GM18867 (cell line): ENCODE results near the gene NOX1.
A peak's percentile ranks its signal among the peaks of the same experiment; 100 is the strongest.

ENCODE experiments used
- ATAC-seq: cut with Tn5 transposase; IDR thresholded peaks from one replicate; pipeline ENCODE4 v1.9.1; 2021; ENCODE audit warnings: mild to moderate bottlenecking, moderate library complexity; ENCODE audit not compliant: unreplicated experiment

The NOX1 gene

DNA sequence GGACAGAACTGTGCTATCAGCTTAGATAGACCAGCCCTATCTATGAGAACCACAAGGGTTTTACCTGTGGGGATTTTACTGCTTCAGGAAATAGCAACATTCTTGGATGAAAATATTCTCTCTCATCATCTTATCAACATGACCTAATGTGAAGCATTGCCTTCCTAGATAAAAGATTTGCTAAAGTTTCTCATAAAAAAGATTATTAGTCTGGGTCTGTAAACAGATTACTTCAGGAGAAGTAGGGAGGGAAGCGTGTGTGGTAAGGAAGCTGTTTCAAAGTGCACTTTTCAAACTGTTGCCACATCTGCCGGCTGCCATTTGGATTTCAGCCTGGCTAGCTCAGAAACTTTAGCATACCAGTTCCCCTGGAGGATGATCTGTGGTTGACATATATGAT, at the start of gene NOX1:
Gene NOX1, minus strand, starts transcription at position 35 of the 400 bp plus-strand sequence. CDS start 220 bp downstream, outside the sequence.
- no peak for ATAC-seq

DNA sequence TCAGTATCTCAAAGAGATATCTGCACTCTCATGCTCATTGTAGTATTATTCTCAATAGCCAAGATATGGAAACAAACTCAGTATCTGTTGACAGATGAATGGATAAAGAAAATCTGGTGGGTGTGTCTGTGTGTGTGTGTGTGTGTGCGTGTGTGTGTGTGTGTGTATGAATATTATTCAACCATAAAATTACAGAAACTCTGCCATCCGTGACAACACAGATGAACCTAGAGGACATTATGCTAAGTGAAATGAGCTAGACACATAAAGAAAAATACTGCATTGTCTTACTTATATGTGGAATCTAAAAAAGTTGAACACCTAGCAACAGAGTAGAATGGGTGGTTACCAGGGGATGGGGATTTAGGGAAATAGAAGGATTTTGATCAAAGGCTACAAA, 41.4 kb upstream of the NOX1 start:
- ATAC-seq: no peak

DNA sequence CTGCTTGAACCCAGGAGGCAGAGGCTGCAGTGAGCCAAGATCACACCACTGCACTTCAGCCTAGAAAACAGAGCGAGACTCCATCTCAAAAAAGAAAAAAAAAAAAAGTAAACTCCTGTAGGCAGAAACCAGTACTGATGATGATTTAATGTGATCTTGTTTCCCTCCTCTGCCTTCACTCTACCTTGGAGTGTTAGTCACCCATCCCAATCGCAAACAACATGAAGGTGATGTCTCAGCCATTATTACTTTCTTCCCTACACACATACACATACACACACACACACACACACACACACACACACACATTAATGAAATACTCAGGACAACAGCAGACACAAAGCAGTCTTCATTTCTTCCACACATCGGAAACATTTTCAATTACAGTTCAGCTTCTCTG, 39.0 kb upstream of the NOX1 start:
- ATAC-seq: no peak

DNA sequence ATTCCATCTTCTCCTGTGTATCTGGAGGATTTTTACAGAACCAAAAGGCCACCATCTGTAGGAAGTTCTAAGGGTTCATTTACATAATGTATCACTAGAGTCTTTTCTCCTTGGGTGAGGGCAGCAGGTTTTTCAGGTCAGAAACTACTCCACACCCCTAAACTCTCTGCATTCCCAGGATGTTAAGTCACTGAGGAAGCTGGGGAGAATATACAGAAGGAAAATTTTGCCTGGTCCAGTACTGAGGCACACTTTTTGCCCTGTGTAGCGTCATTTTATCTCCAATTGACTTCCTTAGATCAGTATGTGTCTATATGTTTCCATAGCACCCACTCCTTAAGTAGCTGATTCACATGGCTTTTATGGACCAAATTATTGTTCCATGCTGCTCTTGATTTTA, 37.6 kb upstream of the NOX1 start:
- no peak for ATAC-seq

DNA sequence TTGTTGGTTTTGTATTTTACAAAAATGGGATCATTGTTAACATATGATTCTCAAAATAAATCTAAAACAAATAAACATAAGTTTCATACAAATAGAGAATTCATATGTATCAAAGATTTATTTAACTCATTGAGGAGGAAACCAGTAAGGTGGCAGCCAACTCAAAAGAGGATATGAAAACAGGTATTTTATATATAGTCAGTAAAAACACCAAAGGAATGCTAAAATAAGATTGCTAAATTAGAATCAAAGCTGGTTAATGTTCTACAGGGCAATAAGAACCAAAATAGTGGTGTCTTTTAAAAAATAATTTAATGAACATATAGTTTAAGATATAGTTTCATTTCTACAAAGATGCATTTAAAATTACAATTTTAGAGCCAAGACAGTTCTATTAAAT, 31.5 kb upstream of the NOX1 start:
- peak; percentile 46 for ATAC-seq

DNA sequence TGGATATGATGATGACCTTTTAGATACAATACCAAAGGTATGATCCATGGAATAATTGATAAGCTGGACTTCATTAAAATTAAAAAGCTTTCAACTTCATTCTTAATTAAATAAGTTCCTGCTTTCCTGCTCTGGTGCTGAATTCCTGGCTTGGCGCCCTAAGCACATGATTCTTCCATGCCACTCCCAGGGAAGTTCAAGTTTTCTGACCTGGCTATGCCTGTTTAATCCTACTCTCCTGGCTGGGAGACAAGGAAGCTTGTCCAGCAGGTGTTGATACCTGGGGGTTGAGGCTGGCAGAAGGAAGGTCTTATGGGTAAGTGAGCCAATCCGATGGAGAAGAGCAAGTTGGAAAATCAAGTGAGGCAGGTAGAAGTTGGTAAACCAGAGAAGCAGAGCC, 30.3 kb upstream of the NOX1 start:
- ATAC-seq: no peak

DNA sequence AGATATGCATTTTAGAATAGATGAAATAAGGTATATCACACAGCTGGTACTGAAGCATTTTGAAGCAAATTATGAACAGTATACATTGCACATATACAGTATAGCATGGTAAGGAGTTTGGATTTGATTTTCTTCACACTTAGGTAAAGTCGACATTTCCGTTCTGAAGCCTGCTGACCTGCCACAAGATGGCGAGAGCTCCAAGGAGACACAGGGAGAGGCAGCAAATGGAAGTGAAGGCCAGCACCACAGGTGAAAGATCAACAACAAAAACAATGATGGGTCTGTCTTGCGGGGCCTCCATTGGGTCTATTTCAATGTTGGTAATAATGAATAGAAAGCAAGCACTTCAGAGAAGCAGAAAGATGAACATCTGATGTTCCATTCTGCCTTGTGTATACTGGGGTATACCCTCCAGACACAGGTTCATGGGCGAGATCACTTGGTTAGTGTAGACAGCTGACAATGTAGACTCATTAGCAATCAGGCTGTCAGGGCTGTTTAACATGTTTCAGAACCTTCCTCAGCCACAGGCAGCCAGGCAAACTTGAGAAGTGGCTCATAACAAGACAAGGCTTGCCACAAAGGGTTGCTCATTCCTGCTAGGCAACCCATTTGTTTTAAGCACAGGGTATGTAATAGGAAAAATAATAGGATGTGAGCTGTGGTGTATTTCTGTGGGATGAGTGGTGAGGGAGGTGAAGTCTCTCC, 21.4 kb upstream of the NOX1 start:
- peak; percentile 70 for ATAC-seq

DNA sequence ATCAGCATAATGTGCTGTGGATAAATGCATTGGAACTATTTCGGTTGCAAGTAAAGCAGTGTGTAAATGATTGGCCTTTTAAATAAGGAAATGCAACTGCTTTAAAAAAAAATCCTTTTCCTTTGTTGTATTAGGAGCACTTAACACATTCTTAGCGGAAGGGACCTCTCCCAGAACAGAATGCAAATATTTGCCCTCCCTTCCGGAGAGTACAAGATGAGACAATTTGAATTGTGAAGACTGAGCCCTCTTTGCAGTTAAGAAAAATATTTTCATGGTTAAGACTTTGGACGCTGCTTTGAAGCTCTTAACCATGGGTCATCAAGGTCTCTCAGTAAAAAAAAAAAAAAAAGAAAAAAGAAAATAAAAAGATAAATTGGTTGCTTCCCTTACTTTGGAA, 9.5 kb upstream of the NOX1 start:
- no peak for ATAC-seq

DNA sequence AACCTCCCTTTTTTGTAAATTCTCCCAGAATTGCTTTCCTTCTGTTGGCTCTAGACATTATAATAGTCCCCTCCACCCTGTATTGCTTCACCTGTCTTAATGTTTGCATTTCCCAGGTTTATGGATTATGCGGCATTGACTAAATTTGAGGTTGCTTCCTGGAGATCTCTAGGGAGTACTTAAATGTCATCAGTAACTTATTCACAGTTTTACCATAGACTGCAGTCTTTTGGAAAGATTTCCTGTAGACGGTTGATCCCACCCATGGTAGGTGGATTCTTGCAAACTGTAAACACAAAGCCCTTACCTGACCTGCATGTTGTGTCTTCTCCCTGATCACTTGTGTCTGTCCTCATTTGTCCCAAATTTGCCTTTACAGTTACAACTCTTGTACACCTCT, 6.2 kb upstream of the NOX1 start:
- ATAC-seq: no peak

DNA sequence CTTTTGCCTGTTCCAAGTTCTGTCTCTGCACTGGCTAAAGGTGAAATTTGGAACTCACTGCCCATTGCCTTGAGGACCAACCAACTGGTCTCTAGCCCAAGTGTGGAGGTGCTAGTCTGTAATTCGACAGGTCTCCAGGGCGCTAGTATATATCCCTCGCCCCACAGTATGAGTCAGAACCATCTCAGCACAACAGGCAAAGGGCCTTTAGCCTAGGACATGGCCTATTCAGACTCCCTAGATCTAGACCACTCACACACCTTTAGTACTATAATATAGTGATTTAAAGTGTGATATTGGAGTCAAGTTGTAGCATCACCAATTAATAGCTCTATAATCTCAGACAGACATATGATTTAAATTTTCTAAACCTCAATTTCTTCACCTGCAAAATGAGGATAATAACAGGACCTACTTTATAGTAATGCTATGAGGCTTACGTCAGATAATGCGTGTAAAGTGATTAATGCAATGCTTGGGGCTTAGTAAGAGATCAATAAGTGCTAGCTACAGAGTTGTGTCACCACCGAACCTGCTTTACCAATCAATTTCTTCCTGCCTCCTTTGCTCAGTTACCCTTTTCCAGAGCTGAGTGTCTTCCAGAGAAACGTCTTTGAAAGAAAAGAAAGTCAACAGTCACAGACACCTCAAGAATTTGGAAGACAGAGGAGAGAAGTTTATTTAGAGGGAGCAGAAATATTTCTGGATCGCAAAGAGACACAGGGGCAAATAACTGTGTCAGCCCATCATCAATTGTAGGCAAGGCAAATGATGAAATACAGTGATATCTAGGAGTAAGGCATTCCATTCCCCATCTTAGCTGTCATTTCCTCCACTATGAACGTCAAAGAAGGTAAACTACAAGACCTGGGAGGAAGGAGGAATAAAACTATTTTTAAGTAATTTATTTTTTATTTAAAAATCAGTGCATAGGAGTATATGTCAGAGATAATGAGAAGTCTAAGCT, 2.3 kb downstream of the NOX1 start:
- no peak for ATAC-seq

DNA sequence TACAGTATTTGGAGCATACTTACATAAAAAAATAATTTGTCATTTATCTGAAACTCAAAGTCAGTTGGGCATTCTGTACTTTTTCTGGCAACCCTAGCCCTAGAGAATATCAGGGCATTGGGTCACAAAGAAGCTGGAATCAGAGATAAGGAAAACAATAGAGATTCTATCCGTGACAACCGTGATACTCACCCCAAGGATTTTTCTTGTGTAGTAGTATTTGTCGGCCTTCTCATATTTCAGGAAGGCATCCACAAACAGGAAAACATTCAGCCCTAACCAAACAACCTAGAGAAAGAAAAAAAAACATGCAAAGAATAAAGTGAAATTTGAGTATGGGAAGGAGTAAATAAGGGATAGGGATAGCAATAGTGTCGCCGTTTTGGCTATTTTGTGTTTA, 3.6 kb downstream of the NOX1 start:
- ATAC-seq: no peak

DNA sequence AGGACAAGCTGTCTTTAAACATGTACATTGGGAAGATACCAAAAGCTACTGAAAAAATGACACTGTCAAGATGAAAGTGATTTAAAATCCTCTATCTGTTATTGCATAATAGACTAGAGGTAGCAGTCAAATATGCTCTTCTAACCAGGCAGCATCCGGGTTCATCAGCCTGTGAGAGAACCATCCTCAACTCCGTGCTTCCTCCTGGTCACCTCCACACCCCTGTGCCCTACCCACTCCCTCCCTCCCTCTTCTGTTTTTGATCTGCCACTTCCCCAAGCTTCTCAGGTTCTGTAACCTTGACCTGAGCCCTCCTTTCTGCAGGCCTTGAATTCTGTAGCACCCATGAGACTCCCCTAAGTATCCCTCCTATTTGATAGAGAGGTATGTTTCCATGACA, 5.9 kb downstream of the NOX1 start:
- no peak for ATAC-seq

DNA sequence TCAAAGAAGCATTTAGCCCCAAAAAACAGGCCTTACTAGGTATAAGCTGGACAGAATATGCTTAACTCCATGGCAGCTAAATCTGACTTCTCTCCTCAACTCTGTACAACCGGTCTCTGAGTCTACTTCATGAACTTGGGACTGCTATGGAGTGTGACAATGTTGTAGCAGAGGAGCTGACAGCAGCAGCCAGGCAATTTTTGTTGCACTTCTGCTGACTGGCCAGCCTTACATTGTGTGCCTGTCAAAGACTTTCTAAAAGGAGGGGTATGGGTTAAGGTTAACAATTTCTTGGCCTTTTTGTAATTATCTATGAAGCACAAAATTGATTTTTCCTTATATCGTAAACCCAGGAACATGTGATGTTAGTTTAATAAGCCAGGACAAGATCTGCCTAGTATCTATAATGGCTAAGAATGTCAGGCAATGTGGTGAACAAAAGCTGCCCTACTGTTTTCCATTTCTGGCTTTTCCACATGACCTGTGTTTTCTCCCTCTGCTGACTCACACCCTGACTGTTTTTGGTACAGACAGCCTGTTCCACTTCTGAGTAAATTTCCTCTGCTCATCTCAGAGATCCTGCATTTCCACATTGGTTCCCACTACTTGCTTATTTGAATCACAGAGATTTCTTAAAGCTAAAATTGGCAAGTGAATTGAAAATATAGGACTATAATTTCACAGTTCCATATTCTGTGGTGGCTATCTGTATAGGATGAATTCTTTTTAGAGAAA, 9.3 kb downstream of the NOX1 start:
- ATAC-seq: no peak

DNA sequence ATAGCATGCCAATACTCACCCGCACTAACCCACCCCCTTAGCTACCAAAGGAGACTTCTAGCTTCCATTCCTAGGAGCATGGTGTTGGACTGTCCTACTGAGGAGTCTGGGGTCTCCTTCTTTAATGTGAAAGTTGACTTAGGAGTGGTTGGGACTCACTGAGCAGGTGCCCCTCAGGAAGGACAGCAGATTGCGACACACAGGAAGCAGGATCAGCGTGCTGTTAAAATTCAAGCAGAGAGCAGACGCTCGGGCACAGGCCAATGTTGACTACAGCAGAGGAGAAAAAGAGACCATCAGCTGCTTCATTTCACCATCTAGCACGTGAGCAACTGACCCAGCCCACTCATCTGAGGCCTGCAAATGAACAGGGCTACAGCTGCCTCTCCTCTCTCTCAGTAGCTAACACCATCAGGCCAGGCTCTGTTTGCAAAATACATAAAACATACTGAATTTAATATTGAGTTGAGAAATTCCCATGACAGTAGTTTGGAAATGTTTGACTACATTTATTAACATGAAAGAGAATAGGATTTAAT, 10.8 kb downstream of the NOX1 start:
- ATAC-seq: no peak

DNA sequence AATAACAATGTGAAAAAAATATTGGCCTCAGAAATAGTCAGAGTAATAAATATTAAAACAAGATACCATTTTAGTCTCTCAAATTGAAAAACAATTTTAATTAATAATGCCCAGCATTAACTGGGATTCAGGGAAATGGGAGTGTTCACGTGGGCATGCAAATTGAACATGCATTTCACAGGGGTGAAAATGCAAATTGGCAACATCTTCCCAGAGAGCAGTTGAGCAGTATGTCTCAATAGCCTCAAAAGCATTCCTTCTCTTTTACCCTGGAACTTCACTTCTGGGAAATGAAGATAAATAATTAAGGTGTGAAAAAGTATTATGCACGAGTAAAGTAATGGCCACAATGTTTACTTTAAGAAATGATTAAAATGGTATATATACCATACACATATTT, 21.3 kb downstream of the NOX1 start:
- no peak for ATAC-seq

DNA sequence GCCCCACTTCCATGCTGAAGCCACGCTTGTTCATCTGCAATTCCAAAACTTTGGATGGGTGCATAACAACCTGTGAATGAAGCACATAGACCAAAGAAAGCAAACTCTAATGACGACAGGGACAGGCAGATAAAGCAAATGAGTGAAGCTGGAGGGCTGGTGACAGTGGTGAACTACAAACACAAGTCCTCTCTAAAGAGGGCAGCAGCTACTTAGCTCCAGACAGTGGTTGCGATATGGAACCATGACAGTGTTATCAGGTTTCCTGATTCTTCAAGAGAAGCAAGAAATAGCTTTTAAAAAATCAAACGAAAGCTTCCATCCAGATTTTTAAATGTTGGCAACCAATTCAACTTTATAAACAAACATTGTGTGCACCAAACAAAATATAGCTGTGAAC, 23.8 kb downstream of the NOX1 start:
- ATAC-seq: no peak

DNA sequence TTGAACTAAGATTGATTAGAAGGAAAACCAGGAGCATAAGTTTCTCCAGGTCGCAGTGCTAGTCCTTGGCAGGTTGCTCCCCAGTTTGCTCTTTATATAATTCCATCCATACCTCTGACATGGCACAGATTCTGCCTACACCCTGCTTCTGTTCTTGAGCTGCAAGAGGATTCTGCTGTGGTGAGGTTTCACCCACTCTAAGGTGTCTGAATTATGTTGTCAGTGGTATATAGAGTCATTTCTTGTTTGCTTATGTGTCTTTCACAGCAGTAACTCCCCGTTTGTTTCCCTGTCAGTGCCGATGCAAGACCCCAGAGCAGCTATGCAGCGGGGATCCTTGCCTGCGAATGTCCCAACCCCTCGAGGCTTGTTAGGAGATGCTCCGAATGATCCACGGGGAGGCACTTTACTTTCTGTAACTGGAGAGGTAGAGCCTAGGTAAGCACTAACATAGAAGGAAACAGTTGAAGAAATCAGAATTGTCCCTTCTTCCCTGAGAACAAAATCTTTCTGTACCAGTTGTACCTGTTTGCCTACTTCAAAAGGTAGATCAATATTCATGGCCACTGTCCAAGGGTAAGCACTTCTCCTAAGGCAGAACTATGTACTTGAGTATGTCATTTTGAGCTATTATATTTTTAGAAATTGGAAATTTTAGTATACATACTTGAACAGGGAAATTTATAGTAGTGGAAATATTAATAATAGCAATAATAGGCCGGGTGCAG, 42.8 kb downstream of the NOX1 start:
- ATAC-seq: no peak

DNA sequence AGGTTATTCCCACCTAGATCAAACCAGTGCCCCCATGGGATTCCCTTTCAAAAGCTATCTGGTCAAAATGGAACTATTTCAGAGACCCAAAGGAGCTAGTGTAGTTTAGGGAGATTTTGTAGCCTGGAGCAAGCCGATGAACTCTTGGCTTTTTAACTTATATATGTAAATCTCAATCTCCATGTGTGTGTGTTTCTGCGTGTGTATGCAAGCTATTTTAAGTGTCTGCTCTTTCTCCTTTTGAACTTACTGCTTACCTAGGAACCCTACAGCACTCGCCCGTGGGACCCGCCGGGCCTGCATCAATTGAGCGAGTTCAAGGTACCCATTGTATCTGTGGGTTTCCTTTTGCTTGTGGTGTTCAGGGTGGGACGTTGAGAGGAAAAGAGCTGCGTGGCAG, 43.6 kb downstream of the NOX1 start:
- ATAC-seq: peak; percentile 27

DNA sequence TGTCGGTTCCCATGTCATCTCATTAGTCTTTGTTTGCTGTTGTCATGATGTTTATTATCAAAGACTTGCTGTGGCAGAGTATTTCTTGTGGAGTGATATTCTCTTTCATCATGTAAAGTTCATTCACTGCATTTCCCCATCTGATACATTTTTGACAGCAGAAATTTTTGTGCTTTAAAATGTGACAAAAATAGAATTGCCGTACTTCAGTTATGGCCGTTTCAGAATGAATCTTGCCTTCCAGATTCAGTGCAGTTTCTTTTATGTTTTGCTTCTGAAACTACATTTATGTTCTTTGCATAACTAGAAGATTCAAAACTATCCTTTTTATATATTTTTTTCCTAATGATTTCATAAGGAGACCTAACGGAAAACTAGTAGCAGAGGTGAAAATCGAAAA, 44.0 kb downstream of the NOX1 start:
- peak; percentile 39 for ATAC-seq

DNA sequence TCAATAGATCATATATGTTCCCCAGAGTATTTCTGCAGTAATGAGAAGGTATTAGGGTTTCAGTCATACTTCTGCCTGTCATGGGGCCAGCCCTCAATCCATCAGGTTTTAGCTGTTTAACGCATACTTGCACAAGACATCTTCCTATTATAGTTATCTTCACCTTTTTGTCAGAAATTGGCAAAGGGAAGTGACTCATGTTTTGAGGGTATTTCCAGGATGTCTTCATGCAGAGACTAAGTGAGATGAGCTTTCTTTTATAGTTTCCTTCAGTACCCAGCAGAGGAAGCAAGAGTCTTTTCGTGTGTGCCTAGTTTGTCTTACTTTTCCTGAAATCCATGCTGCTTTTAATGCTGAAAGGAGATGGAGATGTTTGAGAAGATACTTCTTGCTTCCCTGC, 44.4 kb downstream of the NOX1 start:
- ATAC-seq: peak; percentile 73
